ENCODE results near the gene CDK18.

GRCh38 chr1:205497351-205497750, 7.1 kb upstream of the CDK18 start:
- TF ChIP-seq CTCF (IDR thresholded peaks at IDR 0.05) (no peak), POLR2A (IDR thresholded peaks at IDR 0.05) (no peak)
